ENCODE measurements around the gene DNAH12.
"Not testable (repeated sequence)": the region's sequence is repeated elsewhere in the genome, so short reads cannot be mapped to it uniquely, and the experiment has no call there.

Gene DNAH12

GRCh38 chr3:57383406-57383805 lies 160.7 kb downstream of the DNAH12 start:
- TF ChIP-seq, protein P1, sequence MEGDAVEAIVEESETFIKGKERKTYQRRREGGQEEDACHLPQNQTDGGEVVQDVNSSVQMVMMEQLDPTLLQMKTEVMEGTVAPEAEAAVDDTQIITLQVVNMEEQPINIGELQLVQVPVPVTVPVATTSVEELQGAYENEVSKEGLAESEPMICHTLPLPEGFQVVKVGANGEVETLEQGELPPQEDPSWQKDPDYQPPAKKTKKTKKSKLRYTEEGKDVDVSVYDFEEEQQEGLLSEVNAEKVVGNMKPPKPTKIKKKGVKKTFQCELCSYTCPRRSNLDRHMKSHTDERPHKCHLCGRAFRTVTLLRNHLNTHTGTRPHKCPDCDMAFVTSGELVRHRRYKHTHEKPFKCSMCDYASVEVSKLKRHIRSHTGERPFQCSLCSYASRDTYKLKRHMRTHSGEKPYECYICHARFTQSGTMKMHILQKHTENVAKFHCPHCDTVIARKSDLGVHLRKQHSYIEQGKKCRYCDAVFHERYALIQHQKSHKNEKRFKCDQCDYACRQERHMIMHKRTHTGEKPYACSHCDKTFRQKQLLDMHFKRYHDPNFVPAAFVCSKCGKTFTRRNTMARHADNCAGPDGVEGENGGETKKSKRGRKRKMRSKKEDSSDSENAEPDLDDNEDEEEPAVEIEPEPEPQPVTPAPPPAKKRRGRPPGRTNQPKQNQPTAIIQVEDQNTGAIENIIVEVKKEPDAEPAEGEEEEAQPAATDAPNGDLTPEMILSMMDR (IDR thresholded peaks at IDR 0.05; ENCODE audit: control extremely low read depth, extremely low read depth, low read depth, missing control alignments), result no peak
- ChIA-PET POLR2A (no interaction called here), CTCF (interaction anchor here (1.6 to 8.3 kb wide), 3 partner anchors 9 to 13 kb away, joined by 3 to 85 read pairs (median 3); no protein-coding TSS in a partner anchor)
- DNase-seq (ENCODE audit: extremely low spot score), result no peak

DNA sequence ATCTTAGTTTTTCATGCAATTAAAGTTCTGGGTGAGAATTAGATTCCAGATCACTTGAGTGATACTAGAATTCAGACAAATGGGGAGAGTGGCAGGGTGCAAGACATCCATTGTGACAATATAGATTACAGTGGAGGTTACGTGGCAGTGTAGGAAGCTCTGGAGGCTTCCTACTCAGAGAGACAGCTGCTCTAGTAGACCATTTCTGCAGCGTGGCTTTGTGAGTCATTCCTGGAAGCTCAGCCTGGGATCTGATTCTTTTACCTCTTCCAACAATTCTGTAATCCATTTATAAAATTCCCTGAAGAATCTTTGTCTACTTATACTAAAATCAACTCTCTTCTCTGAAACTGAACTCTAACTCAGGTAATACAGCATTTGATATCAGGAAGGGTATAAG lies 161.2 kb downstream of the DNAH12 start:
- DNase-seq (ENCODE audit: extremely low spot score), result no peak
- ChIA-PET CTCF (interaction anchor here (1.3 to 8.3 kb wide), 4 partner anchors 9 to 16 kb away, joined by 3 to 85 read pairs (median 3); no protein-coding TSS in a partner anchor), POLR2A (no interaction called here)
- TF ChIP-seq, protein P1 (IDR thresholded peaks at IDR 0.05; ENCODE audit: control extremely low read depth, extremely low read depth, low read depth, missing control alignments), result no peak

- ChIA-PET CTCF (interaction anchor here (1.1 to 1.3 kb wide), 2 partner anchors 13 to 21 kb away, joined by 3 to 4 read pairs; no protein-coding TSS in a partner anchor), POLR2A (no interaction called here)
- TF ChIP-seq, protein P1 (IDR thresholded peaks at IDR 0.05; ENCODE audit: control extremely low read depth, extremely low read depth, low read depth, missing control alignments), result no peak
- DNase-seq (ENCODE audit: extremely low spot score), result no peak
Observed at GRCh38 chr3:57370341-57370740, 173.8 kb downstream of the DNAH12 start.

GRCh38 chr3:57365089-57365488 lies 179.1 kb downstream of the DNAH12 start:
- DNase-seq (ENCODE audit: extremely low spot score); CTCF ChIA-PET; POLR2A ChIA-PET: not testable (repeated sequence)

DNA sequence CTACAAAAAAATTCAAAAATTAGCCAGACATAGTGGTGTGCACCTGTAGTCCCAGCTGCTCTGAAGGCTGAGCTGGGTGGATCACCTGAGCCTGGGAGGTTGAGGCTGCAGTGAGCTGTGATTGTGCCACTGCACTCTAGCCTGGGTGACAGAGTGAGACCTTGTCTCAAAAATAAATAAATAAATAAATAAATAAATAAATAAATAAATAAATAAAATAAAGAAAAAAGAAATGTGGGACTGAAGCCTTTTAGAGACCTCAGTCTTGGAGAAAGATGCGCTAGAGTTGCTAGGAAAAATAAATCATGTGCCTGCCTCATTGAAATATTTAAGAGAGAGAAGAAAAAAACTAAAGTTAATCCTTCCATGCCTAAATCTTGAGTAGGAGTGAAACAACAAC lies 187.9 kb downstream of the DNAH12 start:
- DNase-seq (ENCODE audit: extremely low spot score); CTCF ChIA-PET; POLR2A ChIA-PET: not testable (repeated sequence)

GRCh38 chr3:57354768-57355167 lies 189.4 kb downstream of the DNAH12 start:
- POLR2A ChIA-PET, result no interaction called here
- TF ChIP-seq, protein P1 (IDR thresholded peaks at IDR 0.05; ENCODE audit: control extremely low read depth, extremely low read depth, low read depth, missing control alignments), result no peak
- no peak for DNase-seq (ENCODE audit: extremely low spot score)
- CTCF ChIA-PET, result no interaction called here

- POLR2A ChIA-PET, result no interaction called here
- DNase-seq (ENCODE audit: extremely low spot score), result no peak
- TF ChIP-seq, protein P1 (IDR thresholded peaks at IDR 0.05; ENCODE audit: control extremely low read depth, extremely low read depth, low read depth, missing control alignments), result no peak
- CTCF ChIA-PET, result interaction anchor here (1.0 to 1.7 kb wide), 2 partner anchors 17 to 20 kb away, joined by 3 to 4 read pairs; no protein-coding TSS in a partner anchor
Observed at GRCh38 chr3:57350271-57350670, 193.9 kb downstream of the DNAH12 start.

DNA sequence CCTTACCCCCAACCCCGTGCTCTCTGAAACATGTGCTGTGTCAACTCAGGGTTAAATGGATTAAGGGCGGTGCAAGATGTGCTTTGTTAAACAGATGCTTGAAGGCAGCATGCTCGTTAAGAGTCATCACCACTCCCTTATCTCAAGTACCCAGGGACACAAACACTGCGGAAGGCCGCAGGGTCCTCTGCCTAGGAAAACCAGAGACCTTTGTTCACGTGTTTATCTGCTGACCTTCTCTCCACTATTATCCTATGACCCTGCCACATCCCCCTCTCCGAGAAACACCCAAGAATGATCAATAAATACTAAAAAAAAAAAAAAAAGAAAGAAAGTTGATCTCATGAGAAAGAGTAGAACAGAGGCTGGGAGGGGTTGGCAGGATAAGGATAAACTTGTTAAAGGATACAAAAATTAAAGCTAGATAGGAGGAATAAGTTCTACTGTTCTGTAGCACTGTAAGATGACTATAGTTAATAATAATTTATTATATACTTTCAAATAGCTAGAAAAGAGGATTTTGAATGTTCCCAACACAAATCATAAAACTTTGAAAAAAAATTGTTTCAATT lies 205.0 kb downstream of the DNAH12 start:
- POLR2A ChIA-PET; CTCF ChIA-PET; DNase-seq (ENCODE audit: extremely low spot score): not testable (repeated sequence)

DNA sequence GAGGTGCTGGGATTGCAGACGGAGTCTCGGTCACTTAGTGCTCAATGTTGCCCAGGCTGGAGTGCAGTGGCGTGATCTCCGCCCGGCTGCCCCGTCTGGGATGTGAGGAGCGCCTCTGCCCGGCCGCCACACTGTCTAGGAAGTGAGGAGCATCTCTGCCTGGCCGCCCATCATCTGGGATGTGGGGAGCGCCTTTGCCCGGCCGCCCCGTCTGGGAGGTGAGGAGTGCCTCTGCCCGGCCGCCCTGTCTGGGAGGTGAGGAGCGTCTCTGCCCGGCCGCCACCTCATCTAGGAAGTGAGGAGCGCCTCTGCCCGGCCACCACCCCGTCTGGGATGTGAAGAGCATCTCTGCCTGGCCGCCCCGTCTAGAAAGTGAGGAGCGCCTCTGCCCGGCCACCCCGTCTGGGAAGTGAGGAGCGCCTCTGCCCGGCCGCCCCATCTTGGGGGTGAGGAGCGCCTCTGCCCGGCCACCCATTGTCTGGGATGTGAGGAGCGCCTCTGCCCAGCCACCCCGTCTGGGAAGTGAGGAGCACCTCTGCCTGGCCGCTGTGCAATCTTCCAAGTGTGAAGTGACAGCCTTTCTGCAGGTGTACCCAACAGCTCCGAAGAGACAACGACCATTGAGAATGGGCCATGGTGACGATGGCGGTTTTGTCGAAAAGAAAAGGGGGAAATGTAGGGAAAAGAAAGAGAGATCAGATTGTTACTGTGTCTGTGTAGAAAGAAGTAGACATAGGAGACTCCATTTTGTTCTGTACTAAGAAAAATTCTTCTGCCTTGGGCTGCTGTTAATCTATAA lies 205.7 kb downstream of the DNAH12 start:
- POLR2A ChIA-PET; CTCF ChIA-PET; DNase-seq (ENCODE audit: extremely low spot score): not testable (repeated sequence)
